Activated naive CD4-positive, alpha-beta T cell treated with Interleukin-2 at 50 U/mL for 16 hours (primary cell): Measurements from ENCODE around the gene PTGFRN.

ENCODE experiments used
- DNase-seq: peaks from one replicate; pipeline ENCODE4 v3.0.0-alpha.2; 2020

Gene PTGFRN

DNA sequence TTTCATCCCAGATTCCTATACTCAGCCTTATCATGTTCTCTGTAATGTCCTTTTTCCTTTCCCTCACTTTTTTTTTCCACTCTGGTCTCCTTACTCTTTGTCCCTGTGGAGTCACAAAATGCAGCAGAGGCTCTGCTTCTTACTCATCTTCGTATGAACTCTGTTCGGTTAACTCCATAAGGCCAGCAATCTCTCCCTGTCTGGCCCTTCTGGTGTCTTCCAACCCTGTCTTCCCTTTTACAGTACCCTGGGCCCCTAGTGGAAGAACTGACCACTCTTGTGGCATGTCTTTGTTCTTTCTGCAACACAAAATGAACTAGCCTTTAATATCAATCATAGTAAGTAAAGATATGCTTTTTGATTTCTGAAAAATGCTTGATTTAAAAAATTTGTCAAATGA is 98.9 kb downstream of the PTGFRN start:
- DNase-seq, result no peak

DNA sequence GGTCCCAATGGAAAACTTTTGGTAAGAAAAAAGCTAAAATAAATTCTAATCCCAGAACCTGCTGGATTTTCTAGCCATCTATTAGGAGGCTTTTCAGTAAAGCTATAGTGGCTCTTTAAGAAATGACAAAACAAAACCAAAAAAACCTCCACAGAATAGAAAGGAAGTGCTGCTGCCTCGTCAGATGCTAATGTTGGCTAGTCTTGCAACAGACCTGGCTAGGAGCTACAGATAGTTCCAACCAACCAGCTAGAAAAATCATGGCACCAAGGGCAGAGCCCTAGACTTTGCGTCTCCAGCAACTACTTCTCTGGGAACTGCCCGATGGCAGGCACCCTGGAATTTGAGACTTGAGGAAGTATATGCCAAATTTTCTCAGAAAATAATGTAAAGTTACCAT is 99.4 kb downstream of the PTGFRN start:
- no peak for DNase-seq

DNA sequence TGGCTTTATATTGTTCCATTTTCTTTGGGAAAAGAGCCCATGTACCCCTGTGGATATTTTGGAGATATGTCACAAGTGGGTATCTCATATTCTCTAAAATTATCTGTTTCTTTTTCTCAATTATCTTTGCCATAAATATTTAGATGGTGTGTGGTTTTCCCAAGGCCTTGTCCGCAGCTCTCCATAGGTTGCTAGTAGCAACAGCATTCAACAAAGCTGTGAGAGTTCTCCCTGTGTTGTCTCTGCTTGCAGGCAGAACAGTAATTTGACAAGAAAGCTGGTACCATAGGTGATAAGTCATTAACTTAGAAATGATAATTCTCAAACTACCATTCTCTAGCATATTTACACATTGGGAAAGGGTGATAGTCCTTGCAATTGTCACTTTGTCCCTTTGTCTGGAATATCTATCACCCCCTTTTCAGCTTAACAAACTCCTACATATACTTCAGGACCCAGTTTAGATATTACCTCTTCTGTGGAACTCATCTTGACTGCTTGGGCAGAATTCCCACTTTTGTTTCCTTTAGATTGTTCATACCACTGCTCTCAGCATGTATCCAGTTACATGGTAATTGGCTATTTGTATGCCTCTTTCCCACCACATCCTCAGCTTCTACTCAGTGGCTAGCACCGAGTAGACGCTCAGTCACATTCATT is 100.7 kb downstream of the PTGFRN start:
- DNase-seq, result no peak

GRCh38 chr1:117011334-117011733 is 101.6 kb downstream of the PTGFRN start:
- no peak for DNase-seq

GRCh38 chr1:117013309-117013858 is 103.7 kb downstream of the PTGFRN start:
- no peak for DNase-seq

- peak; percentile 35 for DNase-seq
These were observed 104.5 kb downstream of the PTGFRN start for GRCh38 chr1:117014209-117014608.

- no peak for DNase-seq
These were observed 106.0 kb downstream of the PTGFRN start for GRCh38 chr1:117015724-117016123.

GRCh38 chr1:117017062-117017461 is 107.3 kb downstream of the PTGFRN start:
- DNase-seq, result no peak

GRCh38 chr1:117017648-117018047 is 107.9 kb downstream of the PTGFRN start:
- DNase-seq, result no peak

DNA sequence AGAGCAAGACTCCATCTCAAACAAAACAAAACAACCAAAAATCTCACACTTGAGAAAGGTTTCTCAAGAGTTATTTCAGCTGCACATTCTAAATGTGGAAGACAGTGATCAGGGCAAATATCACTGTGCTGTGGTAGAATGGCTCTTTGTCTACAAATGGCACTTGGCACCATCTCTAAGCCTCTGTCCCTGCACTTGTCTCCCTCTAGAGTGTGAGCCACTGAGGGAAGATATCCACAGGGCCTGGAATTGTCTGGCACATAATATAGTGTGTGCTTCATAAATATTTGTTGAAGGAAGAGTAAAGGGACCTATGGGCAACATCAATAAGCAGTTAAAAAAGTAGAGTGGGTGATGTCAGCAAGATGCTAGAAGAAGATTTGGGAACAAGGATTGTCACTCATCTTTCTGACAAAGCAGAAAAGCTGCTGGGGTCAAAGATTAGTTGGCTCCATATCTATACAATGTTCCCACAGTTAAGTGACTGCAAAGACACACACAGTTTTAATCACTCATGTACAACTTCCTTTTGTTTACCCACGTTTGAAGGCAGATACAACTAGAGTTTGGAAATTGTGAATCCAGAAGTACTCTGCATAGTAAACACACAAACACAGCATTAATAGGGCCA is 110.9 kb downstream of the PTGFRN start:
- no peak for DNase-seq

- DNase-seq, result no peak
These were observed 112.4 kb downstream of the PTGFRN start for GRCh38 chr1:117022114-117022513.

DNA sequence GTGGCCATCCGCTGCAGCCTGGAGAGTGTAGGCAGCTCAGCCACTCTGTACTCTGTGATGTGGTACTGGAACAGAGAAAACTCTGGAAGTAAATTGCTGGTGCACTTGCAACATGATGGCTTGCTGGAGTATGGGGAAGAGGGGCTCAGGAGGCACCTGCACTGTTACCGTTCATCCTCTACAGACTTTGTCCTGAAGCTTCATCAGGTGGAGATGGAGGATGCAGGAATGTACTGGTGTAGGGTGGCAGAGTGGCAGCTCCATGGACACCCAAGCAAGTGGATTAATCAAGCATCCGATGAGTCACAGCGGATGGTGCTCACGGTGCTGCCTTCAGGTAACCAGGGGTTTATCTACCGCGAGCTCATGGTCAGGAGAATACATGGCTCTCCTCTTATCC is 115.9 kb downstream of the PTGFRN start:
- no peak for DNase-seq

GRCh38 chr1:117026361-117026760 is 116.6 kb downstream of the PTGFRN start:
- no peak for DNase-seq

- no peak for DNase-seq
These were observed 120.0 kb downstream of the PTGFRN start for GRCh38 chr1:117029685-117030084.

GRCh38 chr1:117030271-117030877 is 120.7 kb downstream of the PTGFRN start:
- no peak for DNase-seq

DNA sequence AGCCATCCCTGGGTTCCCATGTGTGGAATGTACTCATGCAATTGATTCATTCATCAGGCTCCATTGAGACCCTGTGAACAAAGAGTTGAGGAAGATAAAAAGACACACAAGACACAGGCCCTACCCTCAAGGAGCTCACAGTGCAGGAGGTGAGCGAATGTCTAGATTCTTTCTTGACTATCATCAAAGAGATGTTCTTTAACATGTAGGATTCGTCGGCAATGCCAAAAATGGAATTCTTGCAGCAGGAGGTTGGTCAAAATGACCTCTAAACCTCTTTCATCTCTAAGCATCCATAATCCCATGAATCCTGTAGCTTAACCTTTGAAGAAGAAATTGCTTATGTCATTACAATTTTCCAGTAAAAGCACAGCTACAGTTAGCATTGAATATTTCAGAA is 122.5 kb downstream of the PTGFRN start:
- no peak for DNase-seq

- DNase-seq, result no peak
These were observed 123.2 kb downstream of the PTGFRN start for GRCh38 chr1:117032681-117033539.

- no peak for DNase-seq
These were observed 124.1 kb downstream of the PTGFRN start for GRCh38 chr1:117033772-117034171.

GRCh38 chr1:117034791-117035290 is 125.1 kb downstream of the PTGFRN start:
- DNase-seq, result no peak

GRCh38 chr1:117036018-117036461 is 126.3 kb downstream of the PTGFRN start:
- DNase-seq, result no peak

GRCh38 chr1:117037802-117038201 is 128.1 kb downstream of the PTGFRN start:
- no peak for DNase-seq

DNA sequence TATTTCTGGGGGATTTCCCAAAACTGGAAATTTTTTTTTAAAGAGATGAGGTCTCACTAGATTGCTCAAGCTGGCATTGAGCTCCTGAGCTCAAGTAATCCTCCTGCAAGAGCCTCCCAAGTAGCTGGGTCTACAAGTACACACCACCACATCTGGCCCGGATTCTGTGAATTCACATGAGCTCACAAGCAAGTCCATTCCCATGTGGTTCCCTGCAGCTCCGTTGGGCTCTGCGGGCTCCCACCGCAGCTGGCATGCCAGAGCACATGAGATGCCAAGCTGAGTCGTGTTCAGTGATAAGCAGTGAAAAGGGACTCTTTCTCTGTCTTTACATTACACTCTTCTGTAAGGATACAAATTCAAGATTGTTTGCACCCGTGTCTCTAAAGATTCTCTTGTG is 128.5 kb downstream of the PTGFRN start:
- DNase-seq, result no peak
